H1 (cell line): Measurements from ENCODE around the gene FAM149B1. TPM values are rescaled to one million over a fixed set of nuclear protein-coding genes. Genes with fewer than 3 reads are reported as not detected.

Source experiments
- CTCF ChIA-PET: fragments of 300-600 bp; sonication (Branson Sonifier 250); formaldehyde crosslinking; loops from one replicate; lab custom pipeline; 2021; ENCODE audit not compliant: partially characterized antibody; lab: Charles Lee
- POLR2A ChIA-PET: fragments of 300-600 bp; sonication (Branson Sonifier 250); formaldehyde crosslinking; loops from one replicate; lab custom pipeline; 2021; ENCODE audit warnings: inconsistent platforms; ENCODE audit not compliant: partially characterized antibody; lab: Charles Lee
- DNase-seq, 2 experiments: peaks; one replicate each; pipeline versions ENCODE4 v3.0.0 to v3.0.0-alpha.2; 2010 to 2022; ENCODE audit warnings: low spot score in 2 of 2, low read depth in 1 of 2, mixed read lengths in 1 of 2
- FAIRE-seq: peaks from 2 replicates; lab custom pipeline; 2011; peaks lifted over from hg19 to GRCh38; lab: Jason Lieb, UNC
- H2AFZ ChIP-seq: 2 replicates; pipeline ENCODE4 v1.8.1; 2012; ENCODE audit warnings: low read length, inconsistent platforms
- H2AK5ac ChIP-seq: 2 replicates; pipeline ENCODE4 v1.6.1; 2013; ENCODE audit warnings: low read depth, low read length
- H2BK120ac ChIP-seq: replicated peaks from 2 replicates; pipeline ENCODE3; 2013; ENCODE audit warnings: low read depth, low read length, inconsistent platforms
- H2BK12ac ChIP-seq: 2 replicates; pipeline ENCODE4 v1.6.1; 2013; ENCODE audit warnings: low read depth, low read length
- H2BK15ac ChIP-seq: 2 replicates; pipeline ENCODE4 v1.6.1; 2013; ENCODE audit warnings: low read length
- H2BK20ac ChIP-seq: 2 replicates; pipeline ENCODE4 v1.6.1; 2013; ENCODE audit warnings: low read length
- H2BK5ac ChIP-seq: 2 replicates; pipeline ENCODE4 v1.6.1; 2013; ENCODE audit warnings: low read depth, low read length
- H3K14ac ChIP-seq: 2 replicates; pipeline ENCODE4 v1.6.1; 2013; ENCODE audit warnings: inconsistent platforms; ENCODE audit not compliant: insufficient read length
- H3K18ac ChIP-seq: 2 replicates; pipeline ENCODE4 v1.6.1; 2013; ENCODE audit warnings: low read length; ENCODE audit errors: extremely low read depth
- H3K23ac ChIP-seq: 2 replicates; pipeline ENCODE4 v1.6.1; 2013; ENCODE audit warnings: inconsistent platforms; ENCODE audit not compliant: insufficient read length
- H3K23me2 ChIP-seq: 2 replicates; pipeline ENCODE4 v1.6.1; 2013; ENCODE audit warnings: low read depth, low read length
- H3K27ac ChIP-seq: 2 replicates; pipeline ENCODE4 v1.6.1; 2011; ENCODE audit warnings: low read depth, low read length, inconsistent platforms
- H3K27me3 ChIP-seq, 4 experiments: replicated peaks in 1 of 4; 1 replicate in 1 of 4; 2 replicates in 3 of 4; pipeline versions ENCODE4 v1.6.1 to v1.8.1; 2011 to 2013; ENCODE audit warnings: low read length in 3 of 4, mild to moderate bottlenecking in 3 of 4, inconsistent platforms in 2 of 4, mixed read lengths in 2 of 4, moderate library complexity in 1 of 4; ENCODE audit not compliant: control insufficient read depth in 3 of 4, insufficient read depth in 3 of 4; ENCODE audit errors: extremely low read depth in 1 of 4
- H3K36me3 ChIP-seq, 4 experiments: 2 replicates each; pipeline versions ENCODE4 v1.6.1 to v1.8.1; 2011 to 2013; ENCODE audit warnings: mild to moderate bottlenecking in 4 of 4, low read length in 3 of 4, moderate library complexity in 2 of 4, control low read depth in 1 of 4, inconsistent platforms in 1 of 4; ENCODE audit not compliant: insufficient read depth in 4 of 4, control insufficient read depth in 2 of 4
- H3K4ac ChIP-seq: replicated peaks from 2 replicates; pipeline ENCODE3; 2013; ENCODE audit warnings: low read length, low read depth, mixed read lengths, inconsistent platforms; ENCODE audit not compliant: insufficient read length
- H3K4me1 ChIP-seq, 4 experiments: replicated peaks in 1 of 4; 1 replicate in 1 of 4; 2 replicates in 3 of 4; pipeline versions ENCODE4 v1.6.1 to v1.8.1; 2011 to 2013; ENCODE audit warnings: low read length in 3 of 4, inconsistent platforms in 2 of 4, mixed read lengths in 1 of 4; ENCODE audit not compliant: insufficient read depth in 4 of 4, control insufficient read depth in 3 of 4
- H3K4me2 ChIP-seq, 2 experiments: 2 replicates each; pipeline versions ENCODE4 v1.6.1 to v1.8.1; 2011 to 2013; ENCODE audit warnings: low read depth in 2 of 2, low read length in 2 of 2, control low read depth in 1 of 2, inconsistent platforms in 1 of 2, mild to moderate bottlenecking in 1 of 2; ENCODE audit not compliant: insufficient read depth in 1 of 2
- H3K4me3 ChIP-seq, 4 experiments: fragments of 200-600, 300-600 bp in 1 of 4; sonication (generic), shearing (Covaris generic), sonication (Bioruptor Twin) in 1 of 4; 2 replicates each; pipeline versions ENCODE4 v1.5.1 to v1.8.1; 2011 to 2016; ENCODE audit warnings: low read length in 4 of 4, low read depth in 3 of 4, control low read depth in 2 of 4, inconsistent platforms in 2 of 4, mild to moderate bottlenecking in 2 of 4, mixed read lengths in 1 of 4, moderate library complexity in 1 of 4; ENCODE audit not compliant: insufficient read depth in 2 of 4; ENCODE audit errors: extremely low read depth in 1 of 4
- H3K56ac ChIP-seq: replicated peaks from 2 replicates; pipeline ENCODE3; 2013; ENCODE audit warnings: low read depth, mild to moderate bottlenecking, mixed read lengths, low read length, inconsistent platforms; ENCODE audit not compliant: insufficient read length
- H3K79me1 ChIP-seq: 2 replicates; pipeline ENCODE4 v1.6.1; 2013; ENCODE audit warnings: low read depth, low read length, control low read depth
- H3K79me2 ChIP-seq, 2 experiments: 2 replicates each; pipeline versions ENCODE4 v1.6.1 to v1.8.1; 2012 to 2013; ENCODE audit warnings: low read length in 2 of 2, mild to moderate bottlenecking in 2 of 2, inconsistent platforms in 1 of 2; ENCODE audit not compliant: insufficient read depth in 2 of 2, control insufficient read depth in 1 of 2
- H3K9ac ChIP-seq, 4 experiments: replicated peaks in 1 of 4; 1 replicate in 1 of 4; 2 replicates in 3 of 4; pipeline versions ENCODE4 v1.6.1 to v1.8.1; 2011 to 2013; ENCODE audit warnings: low read depth in 3 of 4, low read length in 3 of 4, control low read depth in 2 of 4, mild to moderate bottlenecking in 2 of 4, moderate library complexity in 2 of 4, inconsistent platforms in 1 of 4; ENCODE audit errors: extremely low read depth in 1 of 4
- H3K9me3 ChIP-seq, 2 experiments: 2 replicates each; pipeline versions ENCODE4 v1.6.1 to v1.8.1; 2012 to 2013; ENCODE audit warnings: mild to moderate bottlenecking in 2 of 2, moderate library complexity in 2 of 2, control low read depth in 1 of 2, inconsistent platforms in 1 of 2, low read depth in 1 of 2, low read length in 1 of 2, mixed read lengths in 1 of 2; ENCODE audit not compliant: insufficient read depth in 2 of 2
- H4K20me1 ChIP-seq, 2 experiments: replicated peaks in 1 of 2; 2 replicates each; pipeline versions ENCODE3 to v1.8.1; 2011 to 2013; ENCODE audit warnings: inconsistent platforms in 2 of 2, low read length in 2 of 2, mild to moderate bottlenecking in 1 of 2; ENCODE audit not compliant: insufficient read depth in 2 of 2, control insufficient read depth in 1 of 2
- H4K5ac ChIP-seq: 2 replicates; pipeline ENCODE4 v1.6.1; 2013; ENCODE audit warnings: low read length, low read depth, mixed read lengths, inconsistent platforms; ENCODE audit not compliant: insufficient read length
- H4K8ac ChIP-seq: 2 replicates; pipeline ENCODE4 v1.8.0; 2013; ENCODE audit warnings: mild to moderate bottlenecking, moderate library complexity, low read length, inconsistent platforms; ENCODE audit not compliant: insufficient read depth; ENCODE audit errors: extremely low read depth
- H4K91ac ChIP-seq: replicated peaks from 2 replicates; pipeline ENCODE3; 2013; ENCODE audit warnings: low read length, mixed read lengths, inconsistent platforms; ENCODE audit not compliant: insufficient read length
- CBX8 ChIP-seq: fragments of 300-800, 300-1000 bp; sonication (generic); IDR thresholded peaks from 2 replicates; pipeline ENCODE4 v1.7.1; 2016; ENCODE audit warnings: low read depth, low read length, borderline replicate concordance
- CTBP2 ChIP-seq: IDR thresholded peaks from 2 replicates; pipeline ENCODE4 v1.7.0; 2011; ENCODE audit warnings: borderline replicate concordance, mild to moderate bottlenecking, moderate library complexity, mixed read lengths, low read length; ENCODE audit not compliant: insufficient read depth, insufficient read length
- EP300 ChIP-seq, 2 experiments: IDR thresholded peaks; 1 replicate in 1 of 2; 2 replicates in 1 of 2; pipeline ENCODE4 v1.6.1; 2011 to 2012; ENCODE audit warnings: low read depth in 2 of 2, low read length in 2 of 2, mild to moderate bottlenecking in 2 of 2, borderline replicate concordance in 1 of 2, inconsistent platforms in 1 of 2, moderate library complexity in 1 of 2
- GTF2F1 ChIP-seq: IDR thresholded peaks from 2 replicates; pipeline ENCODE4 v1.6.1; 2012; ENCODE audit warnings: low read depth, low read length, improper control_type of control experiment, borderline replicate concordance
- KDM1A ChIP-seq: fragments of 200-600, 300-600 bp; sonication (generic); IDR thresholded peaks from 2 replicates; pipeline ENCODE4 v1.7.1; 2016; ENCODE audit warnings: mild to moderate bottlenecking, low read length, borderline replicate concordance
- MAX ChIP-seq: IDR thresholded peaks from 2 replicates; pipeline ENCODE4 v1.6.1; 2012; ENCODE audit warnings: inconsistent platforms
- POLR2A ChIP-seq, 2 experiments: IDR thresholded peaks; 1 replicate in 1 of 2; 2 replicates in 1 of 2; pipeline ENCODE4 v1.6.1; 2011; ENCODE audit warnings: low read depth in 2 of 2, low read length in 2 of 2, mild to moderate bottlenecking in 2 of 2; ENCODE audit errors: control extremely low read depth in 1 of 2
- POU5F1 ChIP-seq: IDR thresholded peaks from 2 replicates; pipeline ENCODE4 v1.6.1; 2011; ENCODE audit warnings: low read depth, mild to moderate bottlenecking, low read length, moderate library complexity
- RAD21 ChIP-seq, 2 experiments: IDR thresholded peaks in 1 of 2; conservative IDR thresholded peaks in 1 of 2; 2 replicates each; pipeline ENCODE4 v1.6.1; 2011; ENCODE audit warnings: low read depth in 2 of 2, low read length in 2 of 2, improper control_type of control experiment in 1 of 2, inconsistent platforms in 1 of 2, mild to moderate bottlenecking in 1 of 2, moderate library complexity in 1 of 2
- RFX5 ChIP-seq: IDR thresholded peaks from 2 replicates; pipeline ENCODE4 v1.6.1; 2011; ENCODE audit warnings: low read depth, low read length, improper control_type of control experiment, borderline replicate concordance
- RXRA ChIP-seq: IDR thresholded peaks from 2 replicates; pipeline ENCODE4 v1.6.1; 2011; ENCODE audit warnings: low read depth, mild to moderate bottlenecking, low read length, moderate library complexity; ENCODE audit not compliant: insufficient read depth
- SP4 ChIP-seq: IDR thresholded peaks from 2 replicates; pipeline ENCODE4 v1.6.1; 2012; ENCODE audit warnings: low read length, inconsistent platforms
- TAF7 ChIP-seq: optimal IDR thresholded peaks from 2 replicates; pipeline ENCODE3; 2011; ENCODE audit warnings: low read depth, mild to moderate bottlenecking, inconsistent platforms, low read length, moderate library complexity, borderline replicate concordance
- TBP ChIP-seq: IDR thresholded peaks from 2 replicates; pipeline ENCODE4 v1.6.1; 2011; ENCODE audit warnings: low read depth, low read length, improper control_type of control experiment
- WGBS, 2 experiments: shearing (Covaris generic) in 1 of 2; methylation state at CpG; one replicate each; pipeline versions ENCODE4 v1.1.6 to v1.1.7; 2013 to 2015; ENCODE audit warnings: low lambda C conversion rate in 2 of 2, mixed read lengths in 2 of 2, inconsistent platforms in 1 of 2, low coverage in 1 of 2, missing lambda C conversion rate in 1 of 2; ENCODE audit not compliant: insufficient replicate concordance in 2 of 2, insufficient coverage in 1 of 2, insufficient read length in 1 of 2; ENCODE audit errors: extremely low coverage in 1 of 2, missing lambda C conversion rate in 1 of 2; 5-methylcytosine and 5-hydroxymethylcytosine counted together
- polyA plus RNA-seq, 7 experiments: library from polyadenylated mRNA; depleted of rRNA in 3 of 7; stranded (reverse) in 5 of 7; unstranded in 2 of 7; fragments of >200 nt in 5 of 7; fragments of 200-250 nt in 2 of 7; gene quantifications; 1 replicate in 5 of 7; 2 replicates in 1 of 7; 4 replicates in 1 of 7; pipeline versions ENCODE4 v1.2.1 to v1.2.3, GENCODE V29; 2011 to 2013; ENCODE audit warnings: missing spikeins in 2 of 7, mixed read lengths in 2 of 7
- total RNA-seq: library from RNA; stranded (reverse); fragmentation: NEBNext Ultra II Directional; extraction: Animal tissue kit (Norgen Biotek cat#: 25700); gene quantifications from 2 replicates; pipeline ENCODE4 v1.2.1, GENCODE V29; 2021

The FAM149B1 gene
- total and polyA plus RNA-seq, 2 of the 8 experiments (the other 6 are each of a cell fraction or from before 2014, with no cell fraction given), result 16.8 to 21.9 TPM

- 95% methylated on average over 3 of the region's 3 CpGs; no CpG with 5 or more reads in 1 of the 2 experiments for WGBS, 2 experiments
- Histone ChIP-seq H4K91ac (no peak overlapping the region), H3K79me1 (no peaks in the 10 kb centered on the region), H3K23me2 (no peaks in the 10 kb centered on the region), H3K4ac (no peak overlapping the region), H4K8ac (no peak overlapping the region), H2BK12ac (no peak overlapping the region), H2AK5ac (no peak overlapping the region), H3K23ac (no peak overlapping the region), H3K27ac (no peak overlapping the region), H3K4me3 (no peak overlapping the region), H2BK15ac (no peak overlapping the region), H4K20me1 (no peaks in the 10 kb centered on the region), H3K14ac (no peak overlapping the region), H2BK120ac (no peak overlapping the region), H2BK5ac (no peak overlapping the region), H3K79me2 (no peaks in the 10 kb centered on the region), H3K56ac (no peak overlapping the region), H3K27me3 (no peaks in the 10 kb centered on the region), H2BK20ac (no peak overlapping the region), H3K18ac (no peak overlapping the region), H3K4me2 (no peak overlapping the region), H3K36me3 (peaks cover 16 to 67% (median 47%) of the 10 kb centered on the region in 4 experiments; a peak in 7 of 8 replicates), H4K5ac (no peak overlapping the region), H2AFZ (no peak overlapping the region), H3K9me3 (no peaks in the 10 kb centered on the region), H3K4me1 (no peaks in the 10 kb centered on the region), H3K9ac (no peak overlapping the region)
- FAIRE-seq, result no peak
- POLR2A ChIA-PET, result interaction anchor here (1.1 to 1.2 kb wide), 2 partner anchors 14 to 104 kb away, joined by 3 read pairs; no protein-coding TSS in a partner anchor
- CTCF ChIA-PET, result interaction anchor here (2.4 kb wide), 1 partner anchor 24 kb away, joined by 14 read pairs; no protein-coding TSS in a partner anchor
- no peak for DNase-seq
- TF ChIP-seq CBX8, result no peak
- TF ChIP-seq SP4, result no peak
- TF ChIP-seq TAF7, result no peak
- no peak for TF ChIP-seq CTBP2
- TF ChIP-seq POLR2A (IDR thresholded peaks at IDR 0.05; ENCODE audit: control extremely low read depth in 1 of 2, low read depth in 2 of 2, low read length in 2 of 2), result no peak
- TF ChIP-seq RFX5, result no peak
- no peak for TF ChIP-seq KDM1A
- TF ChIP-seq POU5F1, result no peak
- TF ChIP-seq TBP, result no peak
- TF ChIP-seq GTF2F1, result no peak
- TF ChIP-seq EP300 (IDR thresholded peaks at IDR 0.05; ENCODE audit: borderline replicate concordance in 1 of 2, low read depth in 2 of 2, low read length in 2 of 2), result no peak
- no peak for TF ChIP-seq RXRA
- no peak for TF ChIP-seq RAD21 (IDR thresholded peaks at IDR 0.05 in 1 of 2, conservative IDR thresholded peaks at IDR 0.05 in 1 of 2; ENCODE audit: low read depth in 2 of 2, low read length in 2 of 2)
- TF ChIP-seq MAX, result no peak
Measured at GRCh38 chr10:73134727-73135126, 33.2 kb upstream of the FAM149B1 start.
